ENCODE measurements around the gene SLC25A33. TPM values are rescaled to one million over a fixed set of nuclear protein-coding genes. Genes with fewer than 3 reads are reported as not detected.

SLC25A33 gene
- total and polyA plus RNA-seq, 2 of the 8 experiments (the other 6 are each of a cell fraction or from before 2014, with no cell fraction given): 7.8 to 12.8 TPM

GRCh38 chr1:9597361-9598315 lies 58.4 kb downstream of the SLC25A33 start:
- Histone ChIP-seq H2BK20ac (ENCODE audit: low read length) (no peak overlapping the region), H2BK12ac (ENCODE audit: low read depth, low read length) (no peak overlapping the region), H3K9ac (replicated peaks in 1 of 4; ENCODE audit: extremely low read depth in 1 of 4, low read depth in 3 of 4, low read length in 3 of 4) (no peak overlapping the region), H3K56ac (replicated peaks; ENCODE audit: insufficient read length, low read depth, low read length) (no peak overlapping the region), H3K4me1 (replicated peaks in 1 of 4; ENCODE audit: control insufficient read depth in 3 of 4, insufficient read depth in 4 of 4, low read length in 3 of 4) (peaks cover 0 to 15% (median 12%) of the 10 kb centered on the region in 4 experiments; a peak in 5 of 7 replicates), H3K4me3 (ENCODE audit: extremely low read depth in 1 of 4, insufficient read depth in 2 of 4, low read depth in 3 of 4, low read length in 4 of 4) (no peak overlapping the region), H3K79me2 (ENCODE audit: control insufficient read depth in 1 of 2, insufficient read depth in 2 of 2, low read length in 2 of 2) (peaks cover 4 to 36% of the 10 kb centered on the region in 2 experiments; a peak in 3 of 4 replicates), H4K8ac (ENCODE audit: extremely low read depth, insufficient read depth, low read length) (no peak overlapping the region), H2BK120ac (replicated peaks; ENCODE audit: low read depth, low read length) (no peak overlapping the region), H2AK5ac (ENCODE audit: low read depth, low read length) (no peak overlapping the region), H3K18ac (ENCODE audit: extremely low read depth, low read length) (no peak overlapping the region), H3K23me2 (ENCODE audit: low read depth, low read length) (no peaks in the 10 kb centered on the region), H3K4ac (replicated peaks; ENCODE audit: insufficient read length, low read depth, low read length) (no peak overlapping the region), H2BK15ac (ENCODE audit: low read length) (no peak overlapping the region), H3K27me3 (replicated peaks in 1 of 4; ENCODE audit: control insufficient read depth in 3 of 4, extremely low read depth in 1 of 4, insufficient read depth in 3 of 4, low read length in 3 of 4) (no peaks in the 10 kb centered on the region), H4K5ac (ENCODE audit: insufficient read length, low read depth, low read length) (no peak overlapping the region), H3K4me2 (ENCODE audit: insufficient read depth in 1 of 2, low read depth in 2 of 2, low read length in 2 of 2) (no peak overlapping the region), H2AFZ (ENCODE audit: low read length) (no peak overlapping the region), H3K27ac (ENCODE audit: low read depth, low read length) (no peak overlapping the region), H4K20me1 (replicated peaks in 1 of 2; ENCODE audit: control insufficient read depth in 1 of 2, insufficient read depth in 2 of 2, low read length in 2 of 2) (peaks cover 16 to 24% of the 10 kb centered on the region in 2 experiments), H4K91ac (replicated peaks; ENCODE audit: insufficient read length, low read length) (no peak overlapping the region), H3K79me1 (ENCODE audit: low read depth, low read length) (peaks cover 15% of the 10 kb centered on the region), H2BK5ac (ENCODE audit: low read depth, low read length) (no peak overlapping the region), H3K23ac (ENCODE audit: insufficient read length) (no peak overlapping the region), H3K9me3 (ENCODE audit: insufficient read depth in 2 of 2, low read depth in 1 of 2, low read length in 1 of 2) (no peaks in the 10 kb centered on the region), H3K36me3 (ENCODE audit: control insufficient read depth in 2 of 4, insufficient read depth in 4 of 4, low read length in 3 of 4) (peaks cover 4 to 23% (median 19%) of the 10 kb centered on the region in 4 experiments; a peak in 7 of 8 replicates), H3K14ac (ENCODE audit: insufficient read length) (no peak overlapping the region)
- CTCF ChIA-PET (ENCODE audit: partially characterized antibody): interaction anchor here (0.9 to 3.3 kb wide), 3 partner anchors 15 to 18 kb away, joined by 3 to 19 read pairs (median 4); no protein-coding TSS in a partner anchor
- POLR2A ChIA-PET (ENCODE audit: partially characterized antibody): interaction anchor here (1.1 kb wide), 1 partner anchor 10 kb away, joined by 3 read pairs; no protein-coding TSS in a partner anchor
- no peak for FAIRE-seq
- WGBS, 2 experiments (ENCODE audit: extremely low coverage in 1 of 2, insufficient coverage in 1 of 2, insufficient read length in 1 of 2, insufficient replicate concordance in 2 of 2, low coverage in 1 of 2, low lambda C conversion rate in 2 of 2, missing lambda C conversion rate in 1 of 2): 88% methylated on average over 14 of the region's 14 CpGs; no CpG with 5 or more reads in 1 of the 2 experiments
- no peak for DNase-seq (ENCODE audit: low read depth in 1 of 2, low spot score in 2 of 2)
- TF ChIP-seq GTF2F1 (IDR thresholded peaks at IDR 0.05; ENCODE audit: borderline replicate concordance, low read depth, low read length): no peak
- no peak for TF ChIP-seq CBX5 (IDR thresholded peaks at IDR 0.05; ENCODE audit: low read depth, low read length)
- no peak for TF ChIP-seq SRF (IDR thresholded peaks at IDR 0.05; ENCODE audit: low read depth, low read length)
- TF ChIP-seq BCL11A (IDR thresholded peaks at IDR 0.05; ENCODE audit: low read depth in 2 of 2, low read length in 2 of 2): no peak
- TF ChIP-seq EZH2 (IDR thresholded peaks at IDR 0.05; ENCODE audit: low read depth, low read length, severe bottlenecking): no peak
- no peak for TF ChIP-seq JUND (IDR thresholded peaks at IDR 0.05; ENCODE audit: low read length)
- no peak for TF ChIP-seq NANOG (IDR thresholded peaks at IDR 0.05; ENCODE audit: insufficient read depth, low read depth, low read length, poor library complexity, severe bottlenecking)
- no peak for TF ChIP-seq YY1 (IDR thresholded peaks at IDR 0.05; ENCODE audit: low read depth, low read length)

Measured in H1 (cell line).